Spleen (tissue), 11 donors: ENCODE measurements around the gene TMEM94. TPM values are rescaled to one million over a fixed set of nuclear protein-coding genes. Genes with fewer than 3 reads are reported as not detected.

Experiments
- DNase-seq: peaks from one replicate; pipeline ENCODE4 v3.0.0-alpha.2; 2020
- H3K27ac ChIP-seq, 8 donors: fragments of 200-600 bp; sonication (generic) in 7 of 8; 1 replicate in 4 of 8; 2 replicates in 4 of 8; pipeline versions ENCODE4 v1.5.0 to v1.8.0; 2016 to 2021; ENCODE audit warnings: inconsistent platforms in 4 of 8, mild to moderate bottlenecking in 4 of 8, moderate library complexity in 1 of 8
- H3K27me3 ChIP-seq, 7 donors: fragments of 200-600 bp; sonication (generic) in 6 of 7; replicated peaks in 1 of 7; 1 replicate in 4 of 7; 2 replicates in 3 of 7; pipeline versions ENCODE4 v1.5.0 to v1.8.0; 2016 to 2021; ENCODE audit warnings: inconsistent platforms in 3 of 7, mild to moderate bottlenecking in 1 of 7
- H3K36me3 ChIP-seq, 6 donors: fragments of 200-600 bp; sonication (generic) in 5 of 6; 1 replicate in 4 of 6; 2 replicates in 2 of 6; pipeline versions ENCODE4 v1.5.0 to v1.8.0; 2016 to 2021; ENCODE audit warnings: inconsistent platforms in 2 of 6
- H3K4me1 ChIP-seq, 6 donors: fragments of 200-600 bp; sonication (generic) in 5 of 6; 1 replicate in 3 of 6; 2 replicates in 3 of 6; pipeline versions ENCODE4 v1.5.0 to v1.8.0; 2016 to 2021; ENCODE audit warnings: inconsistent platforms in 3 of 6
- H3K4me3 ChIP-seq, 8 donors: fragments of 200-600 bp; sonication (generic) in 7 of 8; 1 replicate in 4 of 8; 2 replicates in 4 of 8; pipeline versions ENCODE4 v1.5.0 to v1.8.0; 2016 to 2021; ENCODE audit warnings: inconsistent platforms in 4 of 8, mild to moderate bottlenecking in 4 of 8, moderate library complexity in 2 of 8
- H3K9me3 ChIP-seq, 8 donors: fragments of 200-600 bp; sonication (generic) in 7 of 8; 1 replicate in 4 of 8; 2 replicates in 4 of 8; pipeline versions ENCODE4 v1.5.0 to v1.8.0; 2016 to 2021; ENCODE audit warnings: inconsistent platforms in 4 of 8
- CTCF ChIP-seq, 11 experiments: fragments of 200-600 bp in 7 of 11; fragments of 450-650 bp in 4 of 11; sonication (generic) in 4 of 11; IDR thresholded peaks in 8 of 11; conservative IDR thresholded peaks in 3 of 11; 1 replicate in 7 of 11; 2 replicates in 4 of 11; pipeline versions ENCODE4 v1.4.0 to v1.8.0; 2016 to 2021; ENCODE audit warnings: antibody characterized with exemption in 11 of 11, inconsistent platforms in 4 of 11, mild to moderate bottlenecking in 1 of 11
- POLR2A ChIP-seq, 3 donors: fragments of 450-650 bp; IDR thresholded peaks; one replicate each; pipeline ENCODE4 v1.5.1; 2017; ENCODE audit warnings: antibody characterized with exemption in 3 of 3, mild to moderate bottlenecking in 1 of 3
- POLR2AphosphoS5 ChIP-seq, 3 donors: sonication (generic); formaldehyde crosslinking; IDR thresholded peaks; one replicate each; pipeline ENCODE4 v1.5.1; 2017; ENCODE audit warnings: antibody characterized with exemption in 3 of 3
- WGBS, 5 donors: extraction: QIAGEN DNeasy Blood & Tissue Kit in 3 of 5; methylation state at CpG; one replicate each; pipeline versions ENCODE4 v1.1.5 to v1.1.7; 2013 to 2018; 5-methylcytosine and 5-hydroxymethylcytosine counted together
- intact Hi-C: fragments of 100-400 bp; cut with DNase I; formaldehyde crosslinking; loops from one replicate; pipeline ENCODE4 v1.15.0; 2023; ENCODE audit warnings: low total_unique reads
- polyA plus RNA-seq, 3 donors: library from polyadenylated mRNA; stranded (reverse); fragments of 200-250 nt; gene quantifications; one replicate each; pipeline ENCODE4 v1.2.1, GENCODE V29; 2013
- total RNA-seq, 7 donors: library from RNA; depleted of rRNA in 3 of 7; stranded (reverse); fragments of >200 nt in 3 of 7; fragmentation: NEBNext Ultra II Directional in 4 of 7; extraction: Animal tissue kit (Norgen Biotek cat#: 25700) in 4 of 7; gene quantifications; one replicate each; pipeline versions ENCODE4 v1.1.0 to v1.2.1, GENCODE V29; 2016 to 2021
- donor health status: healthy with polysubstance abuse.
- donor health status: DM: no; HTN: no; CAD: no; lungs with moderate emphysema.
- donor health status: DM: no; HTN: no; CAD: no.
- donor health status: Bipolar disorder and iron deficiency.
- donor health status: healthy.
- donor health status: DM: no; HTN: no; CAD: no.
- donor health status: DM: yes; HTN: yes; CAD: no.

TMEM94 gene
- total and polyA plus RNA-seq, 10 donors, result 24.8 to 101 (median 85.9) TPM

GRCh38 chr17:75471207-75471606 is 14.8 kb downstream of the TMEM94 start:
- TF ChIP-seq POLR2A (IDR thresholded peaks at IDR 0.05) (no peak), CTCF (IDR thresholded peaks at IDR 0.05 in 8 of 11, conservative IDR thresholded peaks at IDR 0.05 in 3 of 11) (no peak), POLR2AphosphoS5 (IDR thresholded peaks at IDR 0.05) (no peak)
- H3K36me3 ChIP-seq, result peaks cover 0 to 52% (median 21%) of the 10 kb centered on the region in 6 donors
- H3K27ac ChIP-seq, result no peak overlapping the region
- H3K9me3 ChIP-seq, result no peaks in the 10 kb centered on the region
- no peak for DNase-seq
- H3K4me1 ChIP-seq, result peaks cover 0 to 34% (median 20%) of the 10 kb centered on the region in 6 donors
- H3K4me3 ChIP-seq, result no peak overlapping the region
- intact Hi-C loops, result no loop called here
- 93 to 98% (median 95%) methylated on average over 6 of the region's 6 CpGs for WGBS, 5 donors
- no peaks in the 10 kb centered on the region for H3K27me3 ChIP-seq

GRCh38 chr17:75472119-75472518 is 15.7 kb downstream of the TMEM94 start:
- WGBS, 5 donors, result 67 to 84% (median 69%) methylated on average over 4 of the region's 4 CpGs
- intact Hi-C loops, result no loop called here
- TF ChIP-seq POLR2AphosphoS5 (IDR thresholded peaks at IDR 0.05) (no peak), POLR2A (IDR thresholded peaks at IDR 0.05) (no peak), CTCF (IDR thresholded peaks at IDR 0.05 in 8 of 11, conservative IDR thresholded peaks at IDR 0.05 in 3 of 11) (no peak)
- peaks cover 5 to 43% (median 28%) of the 10 kb centered on the region in 6 donors for H3K4me1 ChIP-seq
- no peaks in the 10 kb centered on the region for H3K27me3 ChIP-seq
- no peak overlapping the region for H3K27ac ChIP-seq
- peaks cover 0 to 61% (median 21%) of the 10 kb centered on the region in 6 donors for H3K36me3 ChIP-seq
- H3K4me3 ChIP-seq, result no peak overlapping the region
- H3K9me3 ChIP-seq, result no peaks in the 10 kb centered on the region
- no peak for DNase-seq

GRCh38 chr17:75473246-75473645 is 16.8 kb downstream of the TMEM94 start:
- peaks cover 10 to 45% (median 29%) of the 10 kb centered on the region in 6 donors for H3K4me1 ChIP-seq
- TF ChIP-seq POLR2A (IDR thresholded peaks at IDR 0.05) (no peak), CTCF (IDR thresholded peaks at IDR 0.05 in 8 of 11, conservative IDR thresholded peaks at IDR 0.05 in 3 of 11) (no peak), POLR2AphosphoS5 (IDR thresholded peaks at IDR 0.05) (no peak)
- no peaks in the 10 kb centered on the region for H3K27me3 ChIP-seq
- H3K36me3 ChIP-seq, result peaks cover 0 to 67% (median 21%) of the 10 kb centered on the region in 6 donors
- intact Hi-C loops, result no loop called here
- H3K27ac ChIP-seq, result no peak overlapping the region
- no peak for DNase-seq
- 94 to 98% (median 95%) methylated on average over 2 of the region's 2 CpGs for WGBS, 5 donors
- H3K4me3 ChIP-seq, result no peak overlapping the region
- no peaks in the 10 kb centered on the region for H3K9me3 ChIP-seq

GRCh38 chr17:75474736-75475135 is 18.3 kb downstream of the TMEM94 start:
- WGBS, 5 donors, result 78 to 93% (median 85%) methylated on average over 6 of the region's 6 CpGs
- TF ChIP-seq CTCF (IDR thresholded peaks at IDR 0.05 in 8 of 11, conservative IDR thresholded peaks at IDR 0.05 in 3 of 11) (no peak), POLR2A (IDR thresholded peaks at IDR 0.05) (no peak), POLR2AphosphoS5 (IDR thresholded peaks at IDR 0.05) (no peak)
- H3K9me3 ChIP-seq, result no peaks in the 10 kb centered on the region
- H3K27me3 ChIP-seq, result no peaks in the 10 kb centered on the region
- peak overlapping the region in 6 of 8 donors; percentile 26 to 79 (median 66) for H3K27ac ChIP-seq
- H3K36me3 ChIP-seq, result peaks cover 0 to 78% (median 21%) of the 10 kb centered on the region in 6 donors
- intact Hi-C loops, result no loop called here
- DNase-seq, result no peak
- no peak overlapping the region for H3K4me3 ChIP-seq
- peaks cover 10 to 47% (median 23%) of the 10 kb centered on the region in 6 donors for H3K4me1 ChIP-seq
